Kidney glomerular epithelial cell (primary cell): ENCODE results near the gene MRPS7.
"Not testable (repeated sequence)": the region's sequence is repeated elsewhere in the genome, so short reads cannot be mapped to it uniquely, and the experiment has no call there.

Experiments used
- DNase-seq: peaks from one replicate; lab custom pipeline; 2025; lab: John Stamatoyannopoulos, UW

MRPS7 gene

DNA sequence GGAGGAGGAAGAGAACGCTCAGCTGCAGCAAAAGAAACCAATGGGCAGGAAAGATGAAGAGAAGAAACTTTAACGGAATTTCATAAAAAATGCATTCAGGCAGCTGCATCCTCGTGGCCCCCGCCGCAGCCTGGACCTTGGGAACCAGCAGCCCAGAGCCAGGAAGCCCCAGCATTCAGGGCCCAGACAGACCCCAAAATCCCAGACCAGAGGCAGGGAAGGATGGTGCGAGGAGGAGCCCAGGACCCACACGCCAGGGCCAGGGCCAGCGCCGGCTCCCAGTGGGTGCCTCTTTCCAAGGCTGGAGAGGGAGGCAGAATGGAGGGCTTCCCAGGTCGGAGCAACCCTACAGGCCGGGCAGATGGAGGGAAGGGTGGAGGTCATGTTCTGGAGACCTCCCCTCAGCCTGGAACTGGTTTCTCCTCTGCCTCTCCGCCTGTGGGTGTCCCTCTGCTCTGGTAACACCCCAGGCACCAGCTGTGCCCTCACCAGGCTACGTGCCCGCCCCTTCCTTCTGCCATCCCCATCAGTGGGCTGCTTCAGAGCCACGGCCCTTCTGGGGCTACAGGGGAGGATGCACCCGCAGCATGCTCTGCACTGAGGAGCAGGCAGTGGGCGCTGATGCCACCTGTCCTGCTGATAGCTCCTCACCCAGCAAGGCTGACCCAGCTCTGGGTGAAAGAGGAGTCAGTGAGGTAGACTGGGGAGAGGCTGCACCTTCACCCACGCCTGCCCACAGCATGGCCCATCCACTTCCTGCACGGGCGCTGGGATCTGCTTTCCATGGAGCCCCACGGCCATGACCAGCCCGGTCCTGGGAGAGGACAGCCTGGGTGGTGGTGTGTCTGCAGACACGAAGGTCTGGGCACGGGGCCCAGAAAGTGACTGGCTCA, 10.5 kb downstream of the MRPS7 start:
- DNase-seq, result no peak

DNA sequence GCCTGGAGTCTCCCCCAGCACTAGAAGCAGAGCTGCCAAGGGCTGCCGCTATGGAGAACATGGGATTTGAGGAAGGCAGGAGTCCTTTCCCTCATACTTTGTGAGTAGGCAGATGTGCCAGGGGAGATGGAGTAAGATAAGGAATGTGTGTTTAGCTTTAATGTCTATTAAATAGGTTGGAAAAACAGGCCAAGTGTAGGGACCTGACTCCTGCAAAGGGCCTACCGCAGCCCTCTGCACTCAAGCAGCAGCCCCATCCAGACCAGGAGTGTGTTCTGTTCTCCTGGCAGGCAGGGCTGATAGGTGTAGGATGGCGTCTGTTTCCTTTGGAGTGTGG, 11.1 kb downstream of the MRPS7 start:
- DNase-seq, result no peak

- no peak for DNase-seq
These were observed 12.5 kb downstream of the MRPS7 start for GRCh38 chr17:75273977-75274708.

GRCh38 chr17:75277664-75278071, 16.0 kb downstream of the MRPS7 start:
- no peak for DNase-seq

DNA sequence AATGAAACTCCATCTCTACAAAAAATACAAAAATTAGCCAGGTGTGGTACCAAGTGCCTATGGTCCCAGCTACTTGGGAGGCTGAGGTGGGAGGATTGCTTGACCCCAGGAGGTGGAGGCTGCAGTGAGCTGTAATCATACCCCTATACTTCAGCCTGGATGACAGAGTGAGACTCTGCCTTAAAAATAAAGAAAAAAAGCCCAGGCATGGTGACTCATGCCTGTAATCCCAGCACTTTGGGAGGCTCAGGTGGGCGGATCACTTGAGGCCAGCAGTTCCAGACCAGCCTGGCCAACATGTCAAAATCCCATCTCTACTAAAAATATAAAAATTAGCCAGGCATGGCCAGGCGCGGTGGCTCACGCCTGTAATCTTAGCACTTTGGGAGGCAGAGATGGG, 18.5 kb downstream of the MRPS7 start:
- not testable (repeated sequence) for DNase-seq

GRCh38 chr17:75285123-75285522, 23.4 kb downstream of the MRPS7 start:
- no peak for DNase-seq

DNA sequence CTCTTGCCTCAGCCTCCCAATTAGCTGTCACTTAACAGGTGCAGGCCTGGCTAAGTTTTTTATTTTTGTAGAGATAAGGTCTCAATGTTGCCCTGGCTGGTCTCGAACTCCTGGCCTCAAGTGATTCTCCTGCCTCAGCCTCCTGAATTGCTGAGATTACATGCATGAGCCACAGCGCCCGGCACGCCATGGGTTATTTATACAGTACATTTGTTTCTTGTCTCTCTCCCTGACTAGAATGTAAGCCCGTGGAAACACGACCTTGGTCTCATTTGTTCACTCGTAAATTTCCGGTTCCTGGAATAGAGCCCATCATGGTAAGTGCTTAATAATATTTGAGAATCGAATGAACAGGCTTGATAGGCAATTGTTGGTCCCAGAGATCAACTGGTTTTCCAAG, 25.5 kb downstream of the MRPS7 start:
- no peak for DNase-seq

DNA sequence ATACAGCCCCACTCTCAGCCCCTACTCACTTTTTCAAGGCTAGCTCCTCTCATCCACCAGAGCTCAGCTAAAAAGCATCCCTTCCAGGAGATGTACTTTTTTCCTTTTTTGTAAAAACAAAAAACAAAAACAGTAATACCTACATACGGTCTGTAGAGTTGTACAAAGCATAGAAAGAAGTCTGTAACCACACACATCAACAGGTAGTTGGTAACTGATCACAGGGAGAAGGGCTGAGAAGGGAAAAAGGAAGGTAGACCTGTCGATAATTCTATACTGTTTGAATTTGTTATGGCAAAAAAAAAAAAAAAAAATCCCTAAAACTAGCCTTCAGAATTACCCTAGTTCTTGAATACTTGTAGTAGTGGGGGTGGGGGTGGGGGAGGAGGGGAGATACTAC, 26.7 kb downstream of the MRPS7 start:
- no peak for DNase-seq

- peak; percentile 45 for DNase-seq
These were observed 27.1 kb downstream of the MRPS7 start for GRCh38 chr17:75288770-75289114.

DNA sequence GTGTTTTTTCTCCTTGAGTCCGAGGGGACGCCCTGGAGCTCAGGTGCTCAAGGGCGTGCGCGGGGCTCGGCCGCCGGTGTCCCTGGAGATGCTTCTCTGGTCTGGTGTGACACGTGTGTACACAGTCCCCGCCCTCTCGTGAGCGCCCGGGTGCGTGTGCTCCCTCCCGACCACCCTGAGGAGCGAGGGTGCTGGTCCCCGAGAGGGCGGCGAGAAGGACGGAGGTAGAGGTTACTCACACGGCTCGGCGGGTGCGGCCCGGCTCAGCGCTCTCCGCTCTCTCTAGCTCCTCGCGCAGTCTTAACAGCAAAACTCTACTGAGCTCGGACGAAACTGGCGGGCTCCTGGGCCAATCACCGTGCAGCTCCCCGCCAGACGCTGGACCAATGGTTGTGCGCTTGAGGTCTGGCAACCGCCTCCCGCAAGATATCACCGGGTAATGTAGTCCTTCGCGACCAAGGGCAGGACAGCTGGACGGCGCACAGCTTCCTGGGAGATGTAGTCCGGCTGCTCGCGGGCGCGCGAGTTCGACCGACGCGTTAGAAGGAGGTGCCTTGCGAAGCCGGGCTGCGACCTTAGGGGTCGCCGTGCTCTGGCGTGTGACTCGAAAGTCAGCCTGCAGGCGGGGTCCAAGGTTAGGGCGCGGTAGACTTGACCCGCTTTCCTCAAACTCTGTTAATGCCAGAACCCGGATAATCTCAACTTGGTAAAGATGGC, 27.6 kb downstream of the MRPS7 start, which contains the start of gene SLC25A19:
Gene SLC25A19, minus strand, starts transcription at position 319 of the 717 bp plus-strand sequence. CDS start 2,669 bp downstream, outside the sequence.
- DNase-seq, result peak; percentile 98

DNA sequence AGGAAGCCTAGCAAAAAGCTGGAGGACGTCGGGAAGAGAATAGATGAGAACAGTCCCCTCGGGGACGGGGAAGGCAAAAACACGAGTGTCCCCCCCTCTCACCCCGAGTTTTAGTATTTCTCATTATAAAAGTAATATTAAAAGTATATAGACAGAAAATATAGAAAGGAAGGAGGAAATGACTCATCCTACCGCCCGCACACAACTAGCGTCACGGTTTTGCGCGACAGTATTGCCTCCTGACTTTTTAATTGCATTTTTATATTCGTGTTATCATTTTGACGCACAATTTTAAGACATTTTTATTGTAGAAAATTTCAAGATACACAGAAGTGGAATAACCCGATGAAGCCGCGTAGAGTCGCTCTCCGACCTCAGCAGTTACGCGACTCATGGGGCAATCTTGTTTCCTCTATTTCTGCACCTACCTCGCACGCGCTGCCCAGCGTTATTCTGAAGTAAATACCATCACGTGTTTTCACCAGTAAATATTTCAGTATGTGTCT, 28.2 kb downstream of the MRPS7 start:
- DNase-seq, result peak; percentile 38

DNA sequence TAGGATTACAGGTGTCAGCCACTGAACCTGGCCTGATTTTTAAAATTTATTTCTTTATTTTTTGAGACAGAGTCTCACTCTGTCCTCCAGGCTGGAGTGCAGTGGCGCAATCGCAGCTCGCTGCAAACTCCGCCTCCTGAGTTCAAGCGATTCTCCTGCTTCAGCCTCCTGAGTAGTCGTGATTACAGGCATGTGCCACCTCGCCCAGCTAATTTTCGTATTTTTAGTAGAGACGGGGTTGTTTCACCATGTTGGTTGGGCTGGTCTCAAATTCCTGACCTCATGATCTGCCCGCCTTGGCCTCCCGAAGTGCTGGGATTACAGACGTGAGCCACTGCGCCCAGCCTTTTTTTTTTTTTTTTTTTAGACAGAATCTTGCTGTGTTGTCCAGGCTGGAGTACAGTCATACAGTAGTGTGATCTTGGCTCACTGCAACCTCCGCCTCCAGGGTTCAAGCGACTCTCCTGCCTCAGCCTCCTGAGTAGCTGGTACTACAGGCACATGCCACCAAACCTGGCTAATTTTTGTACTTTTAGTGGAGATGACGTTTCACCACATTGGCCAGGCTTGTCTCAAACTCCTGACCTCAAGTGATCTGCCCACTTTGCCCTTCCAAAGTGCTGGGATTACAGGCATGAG, 31.2 kb downstream of the MRPS7 start:
- not testable (repeated sequence) for DNase-seq

DNA sequence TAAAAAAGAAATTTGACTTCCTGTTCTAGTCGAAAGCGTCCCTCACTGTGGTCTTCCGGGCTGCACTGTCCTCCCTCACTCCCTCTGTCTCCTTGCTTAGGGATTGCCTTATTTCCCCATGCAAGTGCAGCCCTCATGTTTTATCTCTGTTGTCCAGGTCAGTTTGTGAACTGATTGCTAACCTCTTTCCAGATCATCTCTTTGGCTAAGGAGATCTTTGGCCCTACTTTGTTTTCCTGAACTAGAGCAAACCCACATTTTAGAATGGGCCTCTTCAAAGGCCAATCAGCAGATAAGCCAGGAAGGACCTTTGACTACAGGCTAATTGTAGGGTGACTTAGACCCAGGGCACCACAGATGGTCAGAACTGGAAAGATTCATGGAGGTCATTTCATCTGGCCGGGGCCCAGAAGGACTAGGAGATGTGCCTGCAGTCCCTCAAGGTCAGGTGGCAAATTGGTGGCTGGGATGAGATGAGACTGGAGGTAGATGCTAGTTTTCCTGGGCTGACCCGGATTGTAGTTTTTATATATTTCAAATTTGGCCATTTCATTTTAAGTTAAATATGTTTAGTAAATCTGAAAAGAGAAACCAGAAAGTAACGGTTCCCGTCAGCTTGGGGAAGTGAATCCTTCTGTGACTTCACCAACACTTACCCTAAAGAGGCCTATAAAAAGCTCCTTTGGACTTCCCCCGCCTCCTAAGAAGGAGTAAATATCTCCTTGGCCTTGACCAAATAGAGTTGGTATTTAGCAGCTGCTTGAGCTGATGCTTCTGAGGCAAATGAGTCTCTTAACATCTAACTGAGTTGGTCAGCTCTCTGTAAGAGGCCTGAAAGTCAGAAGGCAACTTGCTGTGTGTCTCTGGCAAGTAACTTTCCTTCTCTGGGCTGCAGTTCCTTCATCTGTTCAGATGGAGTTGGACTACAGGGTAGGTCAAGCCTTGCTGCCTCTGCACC, 33.8 kb downstream of the MRPS7 start:
- no peak for DNase-seq

GRCh38 chr17:75300280-75300679, 38.6 kb downstream of the MRPS7 start:
- DNase-seq, result no peak

- DNase-seq, result no peak
These were observed 39.4 kb downstream of the MRPS7 start for GRCh38 chr17:75301049-75301448.

DNA sequence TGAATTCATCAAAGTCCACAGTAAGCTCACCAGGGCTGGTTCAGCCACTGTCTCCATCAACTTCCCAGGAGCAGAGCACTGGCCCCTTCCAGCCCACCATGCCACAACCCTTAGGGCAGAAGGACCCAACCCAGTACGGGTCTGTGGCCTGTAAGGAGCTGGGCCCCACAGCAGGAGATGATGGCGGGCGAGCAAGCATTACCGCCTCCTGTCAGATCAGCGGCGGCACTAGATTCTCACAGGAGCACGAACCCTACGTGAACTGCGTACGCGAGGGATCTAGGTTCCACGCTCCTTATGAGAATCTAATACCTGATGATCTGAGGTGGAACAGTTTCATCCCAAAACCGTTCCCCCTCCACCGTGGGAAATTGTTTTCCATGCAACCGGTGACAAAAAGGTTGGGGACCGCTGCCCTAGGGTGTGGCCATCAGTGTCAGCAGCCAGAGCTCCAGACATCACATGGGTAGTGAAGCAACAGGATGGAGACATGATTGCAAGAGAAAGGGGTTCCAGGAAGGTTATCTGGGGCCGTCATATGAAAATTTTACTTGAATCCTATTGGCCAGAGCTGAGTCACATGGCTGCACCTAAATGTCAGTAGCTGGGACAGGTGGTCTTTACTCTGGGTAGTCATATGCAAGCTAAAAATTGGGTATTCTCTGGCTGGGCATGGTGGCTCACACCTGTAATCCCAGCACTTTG, 40.0 kb downstream of the MRPS7 start:
- DNase-seq, result no peak

DNA sequence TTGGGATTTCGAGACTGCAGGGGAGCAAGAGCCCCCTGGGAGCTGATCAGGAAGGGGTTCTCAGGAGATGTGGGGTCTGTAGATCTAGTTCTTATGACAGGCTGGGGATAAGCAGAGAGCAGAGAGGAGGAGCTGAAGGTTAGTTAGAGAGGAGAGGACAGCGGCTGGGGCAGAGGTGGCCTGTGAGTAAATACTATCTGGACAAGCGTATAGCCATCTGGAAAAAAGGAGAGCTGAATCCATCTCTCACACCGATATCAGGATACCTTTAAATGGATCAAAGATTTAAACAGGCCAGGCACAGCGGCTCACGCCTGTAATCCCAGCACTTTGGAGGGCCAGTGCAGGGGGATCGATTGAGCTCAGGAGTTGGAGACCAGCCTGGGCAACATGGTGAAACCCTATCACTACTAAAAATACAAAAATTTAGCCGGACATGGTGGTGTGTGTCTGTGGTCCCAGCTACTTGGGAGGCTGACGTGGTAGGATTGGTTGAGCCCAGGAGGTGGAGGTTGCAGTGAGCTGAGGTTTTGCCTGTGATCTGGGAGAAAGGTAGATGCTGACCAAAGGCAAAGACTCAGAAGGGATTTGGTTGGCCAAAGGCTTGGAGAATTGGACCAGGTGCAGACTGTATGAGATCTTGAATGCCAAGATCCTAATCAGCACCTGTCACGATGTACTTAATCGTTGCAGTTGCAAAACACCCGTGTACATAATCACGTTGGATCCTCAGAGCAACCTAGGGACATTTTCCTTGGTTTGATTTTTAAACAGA, 46.5 kb downstream of the MRPS7 start:
- DNase-seq, result no peak

GRCh38 chr17:75308732-75309629, 47.3 kb downstream of the MRPS7 start:
- DNase-seq, result no peak
